GM19043 (cell line): ENCODE data around the gene FAM118A.
"Not testable (repeated sequence)": the region's sequence is repeated elsewhere in the genome, so short reads cannot be mapped to it uniquely, and the experiment has no call there.

ENCODE experiments used
- ATAC-seq: cut with Tn5 transposase; IDR thresholded peaks from one replicate; pipeline ENCODE4 v1.9.1; 2021; ENCODE audit warnings: low read depth; ENCODE audit not compliant: unreplicated experiment

The FAM118A gene

GRCh38 chr22:45308391-45308956, 1.3 kb upstream of the FAM118A start:
- ATAC-seq, result no peak

- no peak for ATAC-seq
Observed at GRCh38 chr22:45308957-45309421, 745 bp upstream of the FAM118A start.

- no peak for ATAC-seq
Observed at GRCh38 chr22:45310331-45310976, 720 bp downstream of the FAM118A start.

GRCh38 chr22:45310977-45311531, 1.3 kb downstream of the FAM118A start:
- ATAC-seq, result no peak

GRCh38 chr22:45312415-45312814, 2.7 kb downstream of the FAM118A start:
- ATAC-seq, result no peak

GRCh38 chr22:45312856-45313255, 3.1 kb downstream of the FAM118A start:
- no peak for ATAC-seq

- ATAC-seq, result no peak
Observed at GRCh38 chr22:45314054-45314721, 4.5 kb downstream of the FAM118A start.

GRCh38 chr22:45314786-45315185, 5.1 kb downstream of the FAM118A start:
- no peak for ATAC-seq

- ATAC-seq, result no peak
Observed at GRCh38 chr22:45316796-45317526, 7.2 kb downstream of the FAM118A start.

- ATAC-seq, result no peak
Observed at GRCh38 chr22:45317551-45318167, 7.9 kb downstream of the FAM118A start.

GRCh38 chr22:45318168-45318557, 8.4 kb downstream of the FAM118A start:
- no peak for ATAC-seq

- ATAC-seq, result no peak
Observed at GRCh38 chr22:45318558-45319323, 9.0 kb downstream of the FAM118A start.

- ATAC-seq, result no peak
Observed at GRCh38 chr22:45319324-45319685, 9.6 kb downstream of the FAM118A start.

GRCh38 chr22:45320357-45320976, 10.7 kb downstream of the FAM118A start:
- no peak for ATAC-seq

GRCh38 chr22:45321827-45322226, 12.1 kb downstream of the FAM118A start:
- ATAC-seq, result no peak

- ATAC-seq, result no peak
Observed at GRCh38 chr22:45322873-45323525, 13.3 kb downstream of the FAM118A start.

GRCh38 chr22:45323695-45324094, 14.0 kb downstream of the FAM118A start:
- no peak for ATAC-seq

- no peak for ATAC-seq
Observed at GRCh38 chr22:45324311-45324711, 14.6 kb downstream of the FAM118A start.

- not testable (repeated sequence) for ATAC-seq
Observed at GRCh38 chr22:45328261-45328660, 18.5 kb downstream of the FAM118A start.
